ENCODE data around the gene GALNT5. TPM values are rescaled to one million over a fixed set of nuclear protein-coding genes. Genes with fewer than 3 reads are reported as not detected.

Gene GALNT5, protein sequence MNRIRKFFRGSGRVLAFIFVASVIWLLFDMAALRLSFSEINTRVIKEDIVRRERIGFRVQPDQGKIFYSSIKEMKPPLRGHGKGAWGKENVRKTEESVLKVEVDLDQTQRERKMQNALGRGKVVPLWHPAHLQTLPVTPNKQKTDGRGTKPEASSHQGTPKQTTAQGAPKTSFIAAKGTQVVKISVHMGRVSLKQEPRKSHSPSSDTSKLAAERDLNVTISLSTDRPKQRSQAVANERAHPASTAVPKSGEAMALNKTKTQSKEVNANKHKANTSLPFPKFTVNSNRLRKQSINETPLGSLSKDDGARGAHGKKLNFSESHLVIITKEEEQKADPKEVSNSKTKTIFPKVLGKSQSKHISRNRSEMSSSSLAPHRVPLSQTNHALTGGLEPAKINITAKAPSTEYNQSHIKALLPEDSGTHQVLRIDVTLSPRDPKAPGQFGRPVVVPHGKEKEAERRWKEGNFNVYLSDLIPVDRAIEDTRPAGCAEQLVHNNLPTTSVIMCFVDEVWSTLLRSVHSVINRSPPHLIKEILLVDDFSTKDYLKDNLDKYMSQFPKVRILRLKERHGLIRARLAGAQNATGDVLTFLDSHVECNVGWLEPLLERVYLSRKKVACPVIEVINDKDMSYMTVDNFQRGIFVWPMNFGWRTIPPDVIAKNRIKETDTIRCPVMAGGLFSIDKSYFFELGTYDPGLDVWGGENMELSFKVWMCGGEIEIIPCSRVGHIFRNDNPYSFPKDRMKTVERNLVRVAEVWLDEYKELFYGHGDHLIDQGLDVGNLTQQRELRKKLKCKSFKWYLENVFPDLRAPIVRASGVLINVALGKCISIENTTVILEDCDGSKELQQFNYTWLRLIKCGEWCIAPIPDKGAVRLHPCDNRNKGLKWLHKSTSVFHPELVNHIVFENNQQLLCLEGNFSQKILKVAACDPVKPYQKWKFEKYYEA
- 2.0 to 2.6 TPM (median 2.4 TPM) in 5 replicates for total RNA-seq (2022; extraction: Qiagen RNA extraction; ENCODE audit: low read depth)

DNA sequence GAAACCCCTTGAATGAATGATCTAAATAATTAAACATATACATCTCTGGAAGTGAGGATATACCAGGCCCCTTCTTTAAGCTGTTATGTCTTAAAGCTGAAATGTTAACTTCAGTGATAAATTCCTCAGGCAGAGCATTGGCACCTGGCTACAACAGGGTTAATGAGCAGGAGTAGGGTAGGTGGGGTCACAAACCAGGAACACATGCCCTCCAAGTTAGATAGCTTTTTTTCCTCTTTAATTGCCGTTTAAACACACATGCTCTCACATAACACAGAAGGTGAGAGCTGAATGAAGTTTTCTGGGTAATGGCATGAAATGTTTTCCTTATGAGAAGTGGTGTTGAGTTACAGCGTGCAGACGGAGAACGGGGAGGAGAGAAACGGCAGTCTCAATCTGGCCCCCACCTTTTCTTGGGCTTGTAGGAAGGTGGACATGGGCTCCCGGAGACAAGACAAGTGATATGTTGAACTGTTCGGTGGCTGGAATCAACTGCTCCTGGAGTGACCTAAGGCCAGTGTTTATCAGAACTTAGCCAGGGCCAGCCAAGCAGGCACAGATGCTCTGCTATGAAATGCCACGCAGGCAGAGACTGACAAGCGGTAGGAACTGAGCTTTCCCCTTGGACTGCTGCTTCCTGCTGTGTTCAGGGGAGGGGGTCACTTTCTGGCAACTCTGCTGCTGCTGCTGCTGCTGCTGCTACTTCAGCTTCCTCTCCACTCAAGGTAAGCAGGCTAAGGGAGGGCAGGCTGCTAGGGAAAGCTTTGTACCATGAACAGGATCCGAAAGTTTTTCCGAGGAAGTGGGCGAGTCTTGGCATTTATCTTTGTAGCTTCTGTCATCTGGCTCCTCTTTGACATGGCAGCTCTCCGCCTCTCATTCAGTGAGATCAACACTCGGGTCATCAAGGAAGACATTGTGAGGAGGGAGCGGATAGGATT, at the start of gene GALNT5:
Gene GALNT5, plus strand, starts transcription at position 394 of the 941 bp plus-strand sequence. Its CDS starts 378 bp downstream, at position 772.

DNA sequence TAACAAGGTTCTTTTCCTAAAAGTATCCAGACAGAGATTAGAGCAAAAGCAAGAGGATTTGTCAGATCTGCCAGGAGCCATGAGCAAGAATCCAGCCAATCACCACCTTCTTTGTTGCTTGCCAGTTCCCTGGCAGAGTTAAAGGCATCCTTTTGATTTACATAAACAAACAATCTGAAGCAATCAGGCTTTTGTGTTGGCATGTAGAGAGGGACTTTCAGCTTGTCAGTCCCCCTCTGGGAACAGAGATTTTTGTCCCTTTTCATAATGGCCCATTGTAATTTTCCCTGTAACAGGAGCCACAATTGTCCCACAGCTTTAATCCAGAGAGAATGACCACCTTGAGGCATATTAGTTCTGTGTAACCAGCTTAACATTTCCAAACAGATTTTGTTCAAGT, 68.3 kb downstream of the GALNT5 start, which contains the start of gene ERMN:
Gene ERMN, minus strand, starts transcription at position 39 of the 400 bp plus-strand sequence. CDS start 182 bp downstream, outside the sequence.

Other genes with a start within 250 kb of the GALNT5 start
- not detected in 5 replicates for gene ERMN, start 68.1 kb downstream of the GALNT5 start, total RNA-seq (2022; extraction: Qiagen RNA extraction; ENCODE audit: low read depth)
- not detected in 5 replicates for gene CYTIP, start 186.4 kb downstream of the GALNT5 start, total RNA-seq (2022; extraction: Qiagen RNA extraction; ENCODE audit: low read depth)